K562 (cell line): Measurements from ENCODE around the gene ASB6. TPM values are rescaled to one million over a fixed set of nuclear protein-coding genes. Genes with fewer than 3 reads are reported as not detected.

Experiments used
- ATAC-seq: fragments of 200-7000 bp; cut with Tn5 transposase; 3 replicates; pipeline ENCODE4 v1.9.1; 2020; ENCODE audit warnings: moderate library complexity
- BruUV-seq: library from RNA; stranded (reverse); fragments of 400-500 nt; replicated peaks from 2 replicates; lab custom pipeline; 2021; lab: Mats Ljungman, UMichigan
- CTCF ChIA-PET: fragments of 300-600 bp; formaldehyde crosslinking; extraction: SDS; loops from one replicate; lab custom pipeline; 2021; ENCODE audit warnings: low intra/inter-chr PET ratio; lab: Yijun Ruan, JAX
- POLR2A ChIA-PET: fragments of 300-600, 350-650 bp; sonication (Branson Sonifier 250); formaldehyde crosslinking; extraction: SDS; loops from one replicate; lab custom pipeline; 2021; ENCODE audit warnings: antibody characterized with exemption, inconsistent platforms; lab: Yijun Ruan, JAX
- DNase-seq, 4 experiments: peaks; one replicate each; pipeline versions ENCODE4 v3.0.0 to v3.0.0-alpha.2; 2011 to 2018; ENCODE audit warnings: low spot score in 3 of 4, mixed read lengths in 3 of 4; ENCODE audit errors: extremely low read depth in 1 of 4
- FAIRE-seq: peaks from 2 replicates; lab custom pipeline; 2011; peaks lifted over from hg19 to GRCh38; lab: Jason Lieb, UNC
- H2AFZ ChIP-seq: 2 replicates; pipeline ENCODE4 v1.6.0; 2011; ENCODE audit warnings: low read depth, low read length, control low read depth, inconsistent platforms
- H3K27ac ChIP-seq: fragments of 200-600 bp; 3 replicates; pipeline ENCODE4 v1.8.0; 2011; ENCODE audit warnings: low read depth, mild to moderate bottlenecking, control low read depth, inconsistent platforms, low read length, moderate library complexity, mixed read lengths; ENCODE audit errors: extremely low read depth
- H3K27me3 ChIP-seq, 2 experiments: fragments of 300-600 bp in 1 of 2; 2 replicates in 1 of 2; 3 replicates in 1 of 2; pipeline versions ENCODE4 v1.6.0 to v1.8.0; 2011; ENCODE audit warnings: inconsistent platforms in 2 of 2, low read length in 2 of 2, mild to moderate bottlenecking in 1 of 2, mixed read lengths in 1 of 2, moderate library complexity in 1 of 2; ENCODE audit not compliant: control insufficient read depth in 2 of 2, insufficient read depth in 2 of 2
- H3K36me3 ChIP-seq: fragments of 300-600 bp; 3 replicates; pipeline ENCODE4 v1.8.0; 2011; ENCODE audit warnings: mild to moderate bottlenecking, low read length, inconsistent platforms; ENCODE audit not compliant: control insufficient read depth, insufficient read depth
- H3K4me1 ChIP-seq, 2 experiments: fragments of 200-600 bp in 1 of 2; replicated peaks in 1 of 2; 2 replicates in 1 of 2; 3 replicates in 1 of 2; pipeline versions ENCODE4 v1.5.1 to v1.8.0; 2011; ENCODE audit warnings: inconsistent platforms in 2 of 2, low read length in 2 of 2, mild to moderate bottlenecking in 1 of 2, mixed read lengths in 1 of 2, moderate library complexity in 1 of 2; ENCODE audit not compliant: control insufficient read depth in 2 of 2, insufficient read depth in 2 of 2
- H3K4me2 ChIP-seq: 2 replicates; pipeline ENCODE4 v1.6.1; 2011; ENCODE audit warnings: low read length, control low read depth, inconsistent platforms, mixed read lengths; ENCODE audit not compliant: insufficient read depth
- H3K4me3 ChIP-seq: fragments of 200-600 bp; sonication (generic), shearing (Covaris generic); 2 replicates; pipeline ENCODE4 v1.5.1; 2016; ENCODE audit warnings: control low read depth, inconsistent platforms
- H3K79me2 ChIP-seq: fragments of 200-600 bp; 3 replicates; pipeline ENCODE4 v1.8.0; 2011; ENCODE audit warnings: low read length, inconsistent platforms; ENCODE audit not compliant: control insufficient read depth, insufficient read depth
- H3K9ac ChIP-seq, 2 experiments: 2 replicates each; pipeline versions ENCODE4 v1.6.0 to v1.6.1; 2011; ENCODE audit warnings: low read depth in 2 of 2, low read length in 2 of 2, control low read depth in 1 of 2, inconsistent platforms in 1 of 2, mild to moderate bottlenecking in 1 of 2, mixed read lengths in 1 of 2; ENCODE audit not compliant: insufficient read depth in 1 of 2
- H3K9me1 ChIP-seq: one replicate; pipeline ENCODE4 v1.6.0; 2011; ENCODE audit warnings: inconsistent platforms, mild to moderate bottlenecking, low read length, moderate library complexity; ENCODE audit not compliant: control insufficient read depth, insufficient read depth
- H3K9me3 ChIP-seq: replicated peaks from 2 replicates; pipeline ENCODE4 v1.5.1; 2011; ENCODE audit warnings: low read depth, low read length, inconsistent platforms; ENCODE audit not compliant: control insufficient read depth, insufficient read depth
- H4K20me1 ChIP-seq: replicated peaks from 2 replicates; pipeline ENCODE4 v1.6.1; 2011; ENCODE audit warnings: low read length, inconsistent platforms, mixed read lengths; ENCODE audit not compliant: control insufficient read depth, insufficient read depth
- GATAD2B ChIP-seq: fragments of 450-650 bp; IDR thresholded peaks from 2 replicates; pipeline ENCODE4 v1.6.1; 2017; ENCODE audit warnings: mild to moderate bottlenecking, borderline replicate concordance
- RBM15 ChIP-seq: fragments of 200-400 bp; formaldehyde crosslinking; IDR thresholded peaks from 2 replicates; pipeline ENCODE4 v1.6.1; 2018; ENCODE audit warnings: mild to moderate bottlenecking, low read length, moderate library complexity; ENCODE audit not compliant: insufficient read depth
- RFX5 ChIP-seq: IDR thresholded peaks from 2 replicates; pipeline ENCODE4 v1.6.1; 2011; ENCODE audit warnings: low read depth, mild to moderate bottlenecking, improper control_type of control experiment, low read length
- SNRNP70 ChIP-seq: fragments of 200-400 bp; formaldehyde crosslinking; optimal IDR thresholded peaks from 2 replicates; pipeline ENCODE3; 2017; ENCODE audit warnings: low read depth, low read length
- SREBF2 ChIP-seq: sonication (generic); formaldehyde crosslinking; IDR thresholded peaks from 2 replicates; pipeline ENCODE4 v1.4.0; 2020; ENCODE audit warnings: mild to moderate bottlenecking, missing genetic modification reagents
- ZNF766 ChIP-seq: fragments of 200-800 bp; sonication (Bioruptor generic); conservative IDR thresholded peaks from 2 replicates; pipeline ENCODE4 v1.6.1; 2016; ENCODE audit warnings: missing genetic modification characterization, missing compliant biosample characterization
- WGBS: fragments of 100-300 bp; shearing (Covaris generic); methylation state at CpG from one replicate; pipeline ENCODE4 v1.1.6; 2016; ENCODE audit warnings: low coverage, mixed read lengths; ENCODE audit not compliant: insufficient coverage; ENCODE audit errors: missing lambda C conversion rate; 5-methylcytosine and 5-hydroxymethylcytosine counted together
- in situ Hi-C: fragments of 300-500 bp; cut with MboI; formaldehyde crosslinking; loops from 4 replicates; pipeline ENCODE4 v1.15.0; 2018; ENCODE audit warnings: inconsistent platforms, mixed read lengths
- intact Hi-C: fragments of 100-400 bp; cut with micrococcal nuclease; formaldehyde crosslinking; loops from 2 replicates; pipeline ENCODE4 v1.14.2; 2022
- polyA plus RNA-seq, 8 experiments: library from polyadenylated mRNA; depleted of rRNA in 4 of 8; stranded (reverse) in 5 of 8; unstranded in 3 of 8; fragments of >200 nt; fragmentation: Nextera tagmentation in 2 of 8; fragmentation: Illumina TruSeq in 1 of 8; extraction: Ambion mirVana in 2 of 8; extraction: Trizol in 1 of 8; gene quantifications; 2 replicates each; pipeline versions ENCODE4 v1.2.1 to v1.2.3, GENCODE V29; 2011 to 2014; ENCODE audit warnings: inconsistent platforms in 1 of 8, missing spikeins in 1 of 8
- total RNA-seq, 7 experiments: library from RNA; depleted of rRNA in 6 of 7; stranded (reverse); fragments of >200 nt in 6 of 7; fragmentation: Illumina TruSeq in 2 of 7; extraction: Trizol in 2 of 7; gene quantifications; 2 replicates each; pipeline versions ENCODE4 v1.2.1 to v1.2.3, GENCODE V29; 2011 to 2021; ENCODE audit warnings: low replicate concordance in 1 of 7
- TF ChIP-seq, protein P1 (sequence below): fragments of 250-450 bp; sonication (Bioruptor Pico); IDR thresholded peaks from 2 replicates; pipeline ENCODE4 v1.4.0; 2020; ENCODE audit warnings: mild to moderate bottlenecking
- TF ChIP-seq, protein P2 (sequence below): fragments of 250-450 bp; sonication (Bioruptor Pico); IDR thresholded peaks from 2 replicates; pipeline ENCODE4 v1.6.1; 2021; ENCODE audit warnings: mild to moderate bottlenecking
- TF ChIP-seq, protein P3 (sequence below): fragments of 450-650 bp; formaldehyde crosslinking; conservative IDR thresholded peaks from 2 replicates; pipeline ENCODE4 v1.4.0; 2022; ENCODE audit warnings: mild to moderate bottlenecking, missing genetic modification characterization
- TF ChIP-seq, protein P4 (sequence below): sonication (generic); formaldehyde crosslinking; IDR thresholded peaks from 2 replicates; pipeline ENCODE4 v1.9.0; 2022; ENCODE audit warnings: mild to moderate bottlenecking, missing genetic modification reagents

The ASB6 gene
- total and polyA plus RNA-seq, 9 of the 15 experiments (the other 6 are each of a cell fraction or from before 2014, with no cell fraction given) = 0.92 to 17.8 (median 11.3) TPM

DNA sequence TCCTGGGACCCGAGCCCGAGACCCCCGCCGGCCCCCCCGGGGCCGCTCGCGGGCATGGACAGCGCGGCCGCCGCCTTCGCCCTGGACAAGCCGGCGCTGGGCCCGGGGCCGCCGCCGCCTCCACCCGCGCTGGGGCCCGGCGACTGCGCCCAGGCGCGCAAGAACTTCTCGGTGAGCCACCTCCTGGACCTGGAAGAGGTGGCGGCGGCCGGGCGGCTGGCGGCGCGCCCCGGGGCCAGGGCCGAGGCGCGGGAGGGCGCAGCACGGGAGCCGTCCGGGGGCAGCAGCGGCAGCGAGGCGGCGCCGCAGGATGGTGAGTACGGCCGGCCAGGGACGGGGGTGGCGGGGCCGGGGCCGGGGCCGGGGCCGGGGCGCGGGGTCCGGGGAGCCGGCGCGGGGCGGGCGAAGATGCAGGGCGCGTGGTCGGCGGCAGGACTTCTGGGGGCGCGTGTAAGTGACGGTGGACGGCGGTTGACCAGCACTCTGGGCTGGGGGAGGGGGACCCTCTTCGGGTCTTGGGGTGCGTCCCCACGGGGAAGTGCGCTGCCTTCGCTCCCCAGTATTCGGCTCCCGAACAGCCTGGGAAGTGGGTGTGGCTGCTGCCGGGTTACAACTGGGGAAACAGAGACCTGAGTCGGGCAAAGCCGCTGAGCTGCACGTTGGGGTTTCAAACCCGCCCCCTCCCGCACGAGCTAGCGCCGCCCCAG is 24.0 kb upstream of the ASB6 start:
- no peak overlapping the region for H3K9ac ChIP-seq
- DNase-seq (peak in 1 of 4 experiments; percentile 11), FAIRE-seq (no peak), ATAC-seq (no peak)
- WGBS = 51% methylated on average over 19 of the region's 88 CpGs
- no peaks in the 10 kb centered on the region for H3K79me2 ChIP-seq
- POLR2A ChIA-PET = no interaction called here
- no peak overlapping the region for H3K27ac ChIP-seq
- peaks cover 24 to 49% of the 10 kb centered on the region in 2 experiments for H3K27me3 ChIP-seq
- intact Hi-C loops = no loop called here
- no peak overlapping the region for H2AFZ ChIP-seq
- H4K20me1 ChIP-seq = peaks cover 4% of the 10 kb centered on the region; the same call in 1 of the 2 replicates
- in situ Hi-C loops = loop anchor here (10.0 to 25.0 kb wide), 2 partner anchors 671 to 759 kb away; no protein-coding TSS in a partner anchor
- H3K4me2 ChIP-seq = no peak overlapping the region
- CTCF ChIA-PET = interaction anchor here (0.6 kb wide), 1 partner anchor 61 kb away, joined by 4 read pairs; no protein-coding TSS in a partner anchor
- H3K9me3 ChIP-seq = no peaks in the 10 kb centered on the region
- H3K4me3 ChIP-seq = no peak overlapping the region
- H3K36me3 ChIP-seq = no peaks in the 10 kb centered on the region; the same call in 2 of the 3 replicates
- BruUV-seq = no TSS peak
- peaks cover 3% of the 10 kb centered on the region for H3K9me1 ChIP-seq
- TF ChIP-seq SNRNP70 (no peak), GATAD2B (no peak), RBM15 (no peak), RFX5 (no peak), ZNF766 (CRISPR knock-in tag) (no peak), SREBF2 (CRISPR knock-in tag) (no peak)
- TF ChIP-seq, protein P1, sequence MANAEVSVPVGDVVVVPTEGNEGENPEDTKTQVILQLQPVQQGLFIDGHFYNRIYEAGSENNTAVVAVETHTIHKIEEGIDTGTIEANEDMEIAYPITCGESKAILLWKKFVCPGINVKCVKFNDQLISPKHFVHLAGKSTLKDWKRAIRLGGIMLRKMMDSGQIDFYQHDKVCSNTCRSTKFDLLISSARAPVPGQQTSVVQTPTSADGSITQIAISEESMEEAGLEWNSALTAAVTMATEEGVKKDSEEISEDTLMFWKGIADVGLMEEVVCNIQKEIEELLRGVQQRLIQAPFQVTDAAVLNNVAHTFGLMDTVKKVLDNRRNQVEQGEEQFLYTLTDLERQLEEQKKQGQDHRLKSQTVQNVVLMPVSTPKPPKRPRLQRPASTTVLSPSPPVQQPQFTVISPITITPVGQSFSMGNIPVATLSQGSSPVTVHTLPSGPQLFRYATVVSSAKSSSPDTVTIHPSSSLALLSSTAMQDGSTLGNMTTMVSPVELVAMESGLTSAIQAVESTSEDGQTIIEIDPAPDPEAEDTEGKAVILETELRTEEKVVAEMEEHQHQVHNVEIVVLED (CRISPR knock-in tag) = no peak
- TF ChIP-seq, protein P2, sequence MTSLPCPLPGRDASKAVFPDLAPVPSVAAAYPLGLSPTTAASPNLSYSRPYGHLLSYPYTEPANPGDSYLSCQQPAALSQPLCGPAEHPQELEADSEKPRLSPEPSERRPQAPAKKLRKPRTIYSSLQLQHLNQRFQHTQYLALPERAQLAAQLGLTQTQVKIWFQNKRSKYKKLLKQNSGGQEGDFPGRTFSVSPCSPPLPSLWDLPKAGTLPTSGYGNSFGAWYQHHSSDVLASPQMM = no peak
- TF ChIP-seq, protein P3, sequence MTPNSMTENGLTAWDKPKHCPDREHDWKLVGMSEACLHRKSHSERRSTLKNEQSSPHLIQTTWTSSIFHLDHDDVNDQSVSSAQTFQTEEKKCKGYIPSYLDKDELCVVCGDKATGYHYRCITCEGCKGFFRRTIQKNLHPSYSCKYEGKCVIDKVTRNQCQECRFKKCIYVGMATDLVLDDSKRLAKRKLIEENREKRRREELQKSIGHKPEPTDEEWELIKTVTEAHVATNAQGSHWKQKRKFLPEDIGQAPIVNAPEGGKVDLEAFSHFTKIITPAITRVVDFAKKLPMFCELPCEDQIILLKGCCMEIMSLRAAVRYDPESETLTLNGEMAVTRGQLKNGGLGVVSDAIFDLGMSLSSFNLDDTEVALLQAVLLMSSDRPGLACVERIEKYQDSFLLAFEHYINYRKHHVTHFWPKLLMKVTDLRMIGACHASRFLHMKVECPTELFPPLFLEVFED = no peak
- TF ChIP-seq, protein P4, sequence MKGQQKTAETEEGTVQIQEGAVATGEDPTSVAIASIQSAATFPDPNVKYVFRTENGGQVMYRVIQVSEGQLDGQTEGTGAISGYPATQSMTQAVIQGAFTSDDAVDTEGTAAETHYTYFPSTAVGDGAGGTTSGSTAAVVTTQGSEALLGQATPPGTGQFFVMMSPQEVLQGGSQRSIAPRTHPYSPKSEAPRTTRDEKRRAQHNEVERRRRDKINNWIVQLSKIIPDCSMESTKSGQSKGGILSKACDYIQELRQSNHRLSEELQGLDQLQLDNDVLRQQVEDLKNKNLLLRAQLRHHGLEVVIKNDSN = no peak
- H3K4me1 ChIP-seq = peaks cover 0 to 29% of the 10 kb centered on the region in 2 experiments; a peak in 2 of 5 replicates
